ENCODE results near the gene DLD.
"Not testable (repeated sequence)": the region's sequence is repeated elsewhere in the genome, so short reads cannot be mapped to it uniquely, and the experiment has no call there.

DLD gene, protein sequence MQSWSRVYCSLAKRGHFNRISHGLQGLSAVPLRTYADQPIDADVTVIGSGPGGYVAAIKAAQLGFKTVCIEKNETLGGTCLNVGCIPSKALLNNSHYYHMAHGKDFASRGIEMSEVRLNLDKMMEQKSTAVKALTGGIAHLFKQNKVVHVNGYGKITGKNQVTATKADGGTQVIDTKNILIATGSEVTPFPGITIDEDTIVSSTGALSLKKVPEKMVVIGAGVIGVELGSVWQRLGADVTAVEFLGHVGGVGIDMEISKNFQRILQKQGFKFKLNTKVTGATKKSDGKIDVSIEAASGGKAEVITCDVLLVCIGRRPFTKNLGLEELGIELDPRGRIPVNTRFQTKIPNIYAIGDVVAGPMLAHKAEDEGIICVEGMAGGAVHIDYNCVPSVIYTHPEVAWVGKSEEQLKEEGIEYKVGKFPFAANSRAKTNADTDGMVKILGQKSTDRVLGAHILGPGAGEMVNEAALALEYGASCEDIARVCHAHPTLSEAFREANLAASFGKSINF

DNA sequence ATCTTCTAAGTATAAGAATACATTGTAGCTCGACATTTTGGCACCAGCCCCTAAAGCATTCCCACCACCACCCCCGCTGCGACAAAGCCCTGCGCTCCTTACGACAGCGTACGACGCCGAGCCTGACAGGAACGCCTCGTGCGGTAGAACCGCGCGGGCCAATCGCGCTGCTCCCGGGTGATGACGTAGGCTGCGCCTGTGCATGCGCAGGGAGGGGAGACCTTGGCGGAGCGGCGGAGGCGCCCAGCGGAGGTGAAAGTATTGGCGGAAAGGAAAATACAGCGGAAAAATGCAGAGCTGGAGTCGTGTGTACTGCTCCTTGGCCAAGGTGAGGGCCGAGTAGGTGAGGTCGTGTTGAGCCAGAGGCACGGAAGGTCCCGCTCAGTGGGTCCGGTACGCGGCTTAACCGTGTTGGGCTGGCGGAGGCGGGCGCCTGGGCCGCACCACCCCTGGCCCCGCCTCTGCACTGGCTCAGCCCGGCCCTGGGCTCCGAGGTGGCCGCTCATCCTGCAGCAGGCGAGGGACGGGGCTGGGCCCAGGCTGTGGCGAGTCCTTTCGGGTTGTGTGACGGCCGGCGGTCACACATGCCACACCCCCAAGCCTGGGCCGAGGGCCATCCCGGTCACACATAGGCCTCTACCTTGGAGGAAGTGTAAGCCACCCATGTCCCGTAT, at the start of gene DLD:
DLD (plus strand) TSS at position 222 of the 674 bp plus-strand sequence; CDS start at position 290, 68 bp downstream.
- peak; percentile 91 for DNase-seq

DNA sequence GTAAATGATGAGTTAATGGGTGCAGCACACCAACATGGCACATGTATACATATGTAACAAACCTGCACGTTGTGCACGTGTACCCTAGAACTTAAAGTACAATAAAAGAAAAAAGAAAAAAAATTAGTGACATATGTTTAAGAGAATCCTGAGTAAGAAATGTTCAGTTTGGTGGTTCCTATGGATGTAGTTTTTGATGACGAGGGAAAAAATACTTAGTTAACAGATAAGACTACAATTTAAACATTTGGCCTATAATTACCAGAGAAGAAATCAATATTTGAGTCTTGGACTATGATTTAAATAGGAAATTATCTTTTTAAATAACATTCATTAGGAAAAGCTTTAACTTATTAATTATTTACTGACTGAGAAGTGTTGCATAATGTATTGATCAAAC, 48.8 kb upstream of the DLD start:
- DNase-seq, result no peak

DNA sequence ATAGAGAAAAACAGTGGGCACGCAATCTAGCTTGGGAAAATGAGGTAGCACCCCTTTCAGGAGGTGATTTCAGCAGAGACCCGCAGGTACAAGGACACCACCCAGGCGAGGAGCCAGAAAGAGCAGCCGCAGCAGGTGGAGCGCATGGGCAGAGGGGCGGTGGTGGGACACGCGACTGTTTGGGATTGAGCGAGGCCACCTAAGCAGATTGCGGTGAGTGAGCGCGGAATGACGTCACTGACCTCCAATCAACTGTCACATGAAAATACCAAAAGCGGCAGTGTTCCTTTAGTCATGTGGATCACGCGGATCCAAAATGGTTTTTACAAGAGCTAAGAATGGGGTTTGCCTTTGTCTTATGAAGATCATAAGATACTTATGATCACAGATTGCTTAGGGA, 47.8 kb upstream of the DLD start:
- no peak for DNase-seq

DNA sequence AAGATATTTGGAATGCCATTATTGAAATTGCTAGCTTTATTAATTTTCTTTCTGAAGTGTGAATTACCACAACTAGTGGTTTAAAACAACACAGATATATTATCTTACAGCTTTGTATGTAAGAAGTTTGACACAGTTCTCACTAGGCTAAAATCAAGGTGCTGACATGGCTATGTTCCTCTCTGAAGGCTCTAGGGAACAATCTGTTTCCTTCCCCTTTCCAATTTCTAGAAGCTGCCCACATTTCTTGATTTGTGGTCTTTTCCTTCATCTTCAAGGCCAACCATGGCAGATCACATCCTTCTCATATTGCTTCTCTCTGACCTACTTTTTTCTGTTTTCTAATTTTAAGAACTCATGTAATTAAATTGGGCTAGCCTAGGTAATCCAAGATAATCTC, 44.7 kb upstream of the DLD start:
- no peak for DNase-seq

DNA sequence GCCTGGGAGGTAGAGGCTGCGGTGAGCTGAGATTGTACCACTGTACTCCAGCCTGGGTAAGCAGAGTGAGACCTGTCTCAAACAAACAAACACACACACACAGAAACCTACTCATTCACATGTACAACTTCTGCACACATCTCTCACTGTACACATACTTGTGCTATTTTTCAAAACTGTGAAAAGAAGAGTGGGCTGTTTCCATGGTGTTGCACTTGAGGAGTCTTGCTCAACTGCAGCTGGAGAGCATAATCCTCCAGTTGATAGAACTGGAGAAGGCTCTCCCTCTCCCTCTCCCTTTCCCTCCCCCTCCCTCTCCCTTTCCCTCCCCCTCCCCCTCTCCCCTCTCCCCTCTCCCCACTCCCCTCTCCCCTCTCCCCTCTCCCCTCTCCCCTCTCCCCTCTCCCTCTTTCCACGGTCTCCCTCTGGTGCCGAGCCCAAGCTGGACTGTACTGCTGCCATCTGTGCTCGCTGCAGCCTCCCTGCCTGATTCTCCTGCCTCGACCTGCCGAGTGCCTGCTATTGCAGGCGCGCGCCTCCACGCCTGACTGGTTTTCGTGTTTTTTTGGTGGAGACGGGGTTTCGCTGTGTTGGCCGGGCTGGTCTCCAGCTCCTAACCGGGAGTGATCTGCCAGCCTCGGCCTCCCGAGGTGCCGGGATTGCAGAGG, 43.7 kb upstream of the DLD start:
- DNase-seq, result no peak

DNA sequence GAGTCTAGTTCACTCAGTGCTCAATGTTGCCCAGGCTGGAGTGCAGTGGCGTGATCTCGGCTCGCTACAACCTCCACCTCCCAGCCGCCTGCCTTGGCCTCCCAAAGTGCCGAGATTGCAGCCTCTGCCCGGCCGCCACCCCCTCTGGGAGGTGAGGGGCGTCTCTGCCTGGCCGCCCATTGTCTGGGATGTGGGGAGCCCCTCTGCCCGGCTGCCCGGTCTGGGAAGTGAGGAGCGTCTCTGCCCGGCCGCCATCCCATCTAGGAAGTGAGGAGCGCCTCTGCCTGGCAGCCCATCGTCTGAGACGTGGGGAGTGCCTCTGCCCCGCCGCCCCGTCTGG, 43.2 kb upstream of the DLD start:
- DNase-seq, result not testable (repeated sequence)

DNA sequence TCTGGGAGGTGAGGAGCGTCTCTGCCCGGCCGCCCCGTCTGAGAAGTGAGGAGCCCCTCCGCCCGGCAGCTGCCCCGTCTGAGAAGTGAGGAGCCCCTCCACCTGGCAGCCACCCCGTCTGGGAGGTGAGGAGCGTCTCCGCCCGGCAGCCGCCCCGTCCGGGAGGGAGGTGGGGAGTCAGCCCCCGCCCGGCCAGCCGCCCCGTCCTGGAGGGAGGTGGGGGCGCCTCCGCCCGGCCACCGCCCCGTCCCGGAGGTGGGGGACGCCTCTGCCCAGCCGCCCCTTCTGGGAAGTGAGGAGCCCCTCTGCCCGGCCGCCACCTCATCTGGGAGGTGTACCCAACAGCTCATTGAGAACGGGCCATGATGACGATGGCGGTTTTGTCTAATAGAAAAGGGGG, 42.8 kb upstream of the DLD start:
- DNase-seq, result not testable (repeated sequence)

DNA sequence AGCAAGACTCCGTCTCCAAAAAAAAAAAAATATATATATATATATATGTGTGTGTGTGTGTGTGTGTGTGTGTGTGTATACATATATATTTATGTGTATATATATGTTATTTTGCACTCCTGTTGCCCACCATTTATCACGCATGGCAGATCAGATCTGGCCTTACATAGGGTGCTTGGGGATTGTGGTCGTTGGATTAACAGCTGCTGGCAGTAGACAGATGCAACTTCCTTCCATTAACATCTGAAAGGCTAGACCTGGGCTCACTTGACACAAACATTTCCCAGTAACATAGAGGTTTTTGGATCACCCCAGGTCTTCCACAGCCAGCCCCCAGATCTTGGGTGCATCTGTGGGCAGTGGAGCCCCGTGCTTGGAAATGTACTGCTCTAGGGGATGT, 40.8 kb upstream of the DLD start:
- no peak for DNase-seq

DNA sequence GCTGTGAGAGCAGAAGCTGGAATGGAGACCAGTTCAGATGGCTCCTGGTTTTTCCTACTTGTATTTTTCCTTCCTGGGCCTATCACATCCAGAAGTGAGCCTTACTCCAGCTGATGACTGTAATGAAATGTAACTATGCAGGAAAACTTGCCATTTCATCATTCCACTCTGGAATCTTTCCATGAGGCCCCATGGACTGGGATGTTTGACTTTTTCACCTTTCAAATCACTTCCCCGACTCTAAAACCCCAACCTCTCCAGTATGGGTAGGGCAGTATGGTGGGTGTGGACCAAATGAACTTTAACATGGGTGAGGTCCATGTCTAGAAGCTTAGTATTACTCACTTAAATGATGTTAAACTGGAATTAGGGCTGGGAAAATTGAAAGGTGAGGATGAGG, 40.3 kb upstream of the DLD start:
- DNase-seq, result no peak

DNA sequence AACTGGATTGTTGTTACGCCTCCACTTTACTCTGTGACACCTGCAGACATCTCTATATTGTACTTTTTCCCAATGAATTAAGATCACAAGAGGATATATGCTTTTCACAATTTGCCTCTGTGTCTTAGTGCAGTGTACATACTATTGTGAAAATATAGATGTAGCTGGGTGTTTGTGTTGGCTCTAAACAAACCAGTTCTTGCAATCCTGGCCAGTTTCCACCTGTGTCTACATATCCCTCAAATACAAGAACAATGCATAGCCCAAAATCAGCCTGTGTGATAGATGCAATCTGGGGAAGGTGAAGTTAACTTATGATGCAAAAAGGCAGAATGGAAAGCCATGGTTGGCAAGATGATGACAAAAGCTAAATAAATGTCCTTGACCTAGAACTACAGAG, 36.5 kb upstream of the DLD start:
- no peak for DNase-seq

DNA sequence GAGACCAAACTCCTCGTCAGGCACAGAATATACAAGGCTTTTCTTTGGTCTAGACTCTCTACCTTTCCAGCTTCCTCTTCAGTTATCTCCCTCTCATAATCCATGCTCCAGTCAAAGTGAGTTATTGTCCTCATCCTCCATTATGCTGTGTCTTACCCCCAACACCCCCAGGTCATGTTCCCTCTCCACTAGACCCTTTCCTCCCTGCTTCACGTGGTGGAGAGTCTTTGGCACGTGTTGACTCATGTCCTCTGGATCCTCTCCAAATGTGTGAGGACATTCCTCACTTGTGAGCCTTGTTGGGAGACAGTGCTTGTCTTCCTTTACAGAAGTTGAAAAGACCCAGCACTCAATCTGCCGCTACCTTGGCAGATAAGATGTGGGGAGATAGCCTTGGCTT, 36.0 kb upstream of the DLD start:
- DNase-seq, result no peak

DNA sequence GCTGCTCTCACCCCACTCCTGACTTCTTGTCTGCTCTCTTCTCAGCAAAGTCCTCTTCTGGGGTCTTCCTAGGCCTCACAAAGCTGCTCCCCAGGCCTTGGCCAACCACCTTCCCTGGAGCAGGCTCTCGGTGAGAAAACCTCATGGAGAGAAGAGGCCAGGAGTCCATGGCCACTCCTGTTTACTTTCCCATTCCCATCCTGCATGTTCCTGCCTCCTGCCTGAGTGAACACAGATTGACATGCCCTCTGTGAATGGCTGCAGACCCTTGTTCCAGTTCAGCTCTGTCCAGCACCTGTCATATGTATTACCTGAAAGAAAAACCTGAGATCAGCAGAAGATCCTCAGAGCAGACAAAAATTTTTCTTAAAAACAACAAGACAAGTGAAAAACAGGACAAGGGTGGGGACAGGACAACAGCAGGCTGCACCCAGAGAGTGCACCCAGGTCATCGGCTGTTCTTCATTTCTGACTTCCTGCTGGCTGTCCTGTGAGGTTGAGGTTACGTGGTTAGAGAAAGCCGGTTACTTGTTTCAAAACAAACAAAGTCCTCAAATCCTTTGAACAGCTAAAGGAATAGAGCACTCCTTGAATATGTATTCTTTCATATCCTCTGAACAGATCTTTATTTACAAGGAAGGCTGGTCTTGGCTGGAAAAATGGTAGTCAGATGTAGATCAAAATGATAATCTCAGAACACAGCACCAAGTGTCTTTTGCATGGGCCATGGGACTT, 34.0 kb upstream of the DLD start:
- no peak for DNase-seq

DNA sequence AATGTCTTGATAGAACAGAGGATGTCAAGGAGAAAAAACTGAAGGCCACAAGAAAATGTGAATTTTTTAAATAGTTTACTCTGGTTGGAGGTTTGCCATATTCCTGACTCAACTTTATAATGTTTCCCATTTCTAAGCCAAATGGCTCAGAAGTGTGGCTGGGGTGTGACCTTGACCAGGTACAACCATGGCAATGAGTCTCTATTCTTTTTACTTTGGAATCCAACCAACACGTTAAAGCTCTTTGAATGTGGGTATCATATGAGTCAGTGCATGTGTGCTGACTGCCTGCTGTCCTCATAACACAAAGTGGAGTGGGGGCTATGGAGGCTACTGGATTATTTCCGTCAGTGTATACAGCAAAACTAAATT, 33.5 kb upstream of the DLD start:
- DNase-seq, result no peak

DNA sequence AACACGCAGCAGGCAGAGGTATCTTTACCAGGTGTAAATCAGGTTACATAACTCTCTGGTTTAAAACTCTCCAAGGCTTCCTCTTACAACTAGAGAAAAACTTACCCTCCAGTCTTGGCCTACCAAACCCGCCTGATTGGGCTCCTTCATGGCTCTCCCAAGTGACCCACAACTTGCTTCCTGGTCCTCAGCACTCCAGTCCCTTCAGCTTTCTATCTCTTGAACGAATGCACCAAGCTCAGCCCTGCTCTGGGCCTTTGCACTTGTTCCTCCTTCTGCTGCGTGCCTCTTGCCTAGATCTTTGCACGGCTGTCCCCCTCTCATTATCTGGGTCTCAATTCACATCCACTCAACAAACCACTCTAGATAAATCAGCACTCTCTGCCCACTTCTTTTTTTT, 32.7 kb upstream of the DLD start:
- DNase-seq, result no peak

DNA sequence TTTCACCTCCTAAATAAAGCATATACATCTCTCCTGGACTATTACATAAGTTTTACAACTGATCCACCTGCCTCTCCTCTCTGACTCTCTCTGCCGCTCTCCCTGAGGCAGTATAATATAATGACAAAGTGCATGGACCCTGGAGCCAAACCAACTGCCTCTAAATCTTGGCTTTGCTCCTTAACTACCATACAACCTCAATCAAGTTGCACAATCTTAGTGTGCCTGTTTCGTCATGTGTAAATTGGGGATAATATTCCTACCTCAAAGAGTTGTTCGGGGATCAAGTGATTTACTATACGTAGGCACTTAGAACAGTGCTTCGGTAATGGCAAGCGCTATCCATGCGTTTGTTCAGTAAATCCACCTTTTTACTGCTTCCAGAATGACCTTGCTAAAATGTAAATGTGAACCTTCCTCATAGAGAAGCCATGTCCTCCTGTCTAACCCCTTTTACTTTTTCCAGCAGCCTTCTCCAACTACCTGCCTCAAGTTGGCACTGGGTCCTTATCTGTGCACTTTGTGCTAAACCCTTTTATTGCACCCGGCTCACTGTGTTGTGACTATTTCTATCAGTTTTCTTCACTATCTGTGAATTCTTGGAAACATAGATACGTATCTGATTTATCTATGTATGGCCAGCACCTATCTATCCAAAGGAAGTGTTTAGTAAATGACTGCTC, 30.6 kb upstream of the DLD start:
- DNase-seq, result no peak

DNA sequence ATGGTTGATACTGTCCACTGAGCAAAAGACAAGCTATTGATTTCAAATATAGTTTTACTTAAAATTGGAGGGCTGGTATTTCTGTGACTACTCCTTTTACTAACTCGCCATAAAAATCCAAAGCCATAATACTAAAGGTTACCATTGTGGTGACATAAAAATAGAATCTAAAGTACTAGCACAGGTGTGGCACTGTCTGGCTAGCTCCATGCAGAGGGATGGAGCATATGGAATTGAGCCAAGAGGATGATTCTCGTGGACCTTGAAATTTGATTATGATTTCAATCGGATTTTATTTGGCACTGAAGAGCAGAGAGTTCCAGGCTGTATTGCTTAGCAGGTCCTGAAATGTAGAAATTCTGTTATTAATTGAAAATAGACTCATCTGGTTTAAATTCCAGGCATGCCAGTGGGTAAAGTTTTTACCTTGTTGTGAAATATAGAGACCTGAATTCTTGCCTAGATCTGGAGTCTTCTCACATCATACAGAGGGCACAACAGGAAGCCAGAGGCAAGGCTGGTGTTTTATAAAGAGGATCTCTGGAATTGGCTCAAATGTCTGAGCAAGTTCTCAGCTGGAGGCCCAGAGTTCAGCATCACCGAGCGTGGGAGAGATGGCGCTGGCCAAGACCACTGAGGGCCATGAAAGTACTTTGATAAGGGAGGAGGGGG, 29.9 kb upstream of the DLD start:
- no peak for DNase-seq

DNA sequence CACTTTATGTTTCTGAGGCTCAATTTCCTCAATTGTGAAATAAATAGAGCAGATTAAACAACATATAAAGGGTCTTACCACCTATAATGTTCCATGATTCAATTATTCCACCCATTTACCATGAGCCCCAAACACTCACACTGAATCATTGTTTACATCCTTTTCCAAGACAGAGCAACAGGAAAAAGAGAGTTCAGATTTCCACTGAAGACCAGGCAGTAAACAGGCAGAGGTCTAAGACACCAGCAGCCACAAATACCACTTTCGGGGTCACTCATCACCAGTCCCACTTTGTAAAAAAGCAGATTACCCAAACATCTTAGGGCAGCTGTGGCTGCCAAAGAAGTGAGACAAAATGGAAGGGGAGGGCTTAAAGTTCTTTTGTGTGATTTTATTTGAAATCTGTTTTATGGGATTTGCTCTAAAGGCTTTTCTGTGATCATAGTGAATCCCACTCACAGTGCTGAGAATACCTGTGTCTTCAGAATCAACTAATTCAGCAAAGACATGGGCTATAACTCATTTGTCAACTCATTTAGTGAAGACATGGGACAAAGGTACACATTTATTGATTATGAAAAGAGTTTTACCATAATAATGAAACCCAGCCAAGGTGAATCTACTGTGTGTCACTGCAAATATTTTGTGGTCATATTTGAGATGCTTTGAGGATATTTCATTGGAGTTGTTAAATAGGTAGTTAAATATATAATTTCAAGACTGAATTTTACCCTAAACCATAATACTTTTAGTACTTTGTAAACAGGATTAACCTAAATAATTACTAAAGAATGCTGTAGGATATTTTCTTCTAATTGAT, 24.8 kb upstream of the DLD start:
- no peak for DNase-seq

DNA sequence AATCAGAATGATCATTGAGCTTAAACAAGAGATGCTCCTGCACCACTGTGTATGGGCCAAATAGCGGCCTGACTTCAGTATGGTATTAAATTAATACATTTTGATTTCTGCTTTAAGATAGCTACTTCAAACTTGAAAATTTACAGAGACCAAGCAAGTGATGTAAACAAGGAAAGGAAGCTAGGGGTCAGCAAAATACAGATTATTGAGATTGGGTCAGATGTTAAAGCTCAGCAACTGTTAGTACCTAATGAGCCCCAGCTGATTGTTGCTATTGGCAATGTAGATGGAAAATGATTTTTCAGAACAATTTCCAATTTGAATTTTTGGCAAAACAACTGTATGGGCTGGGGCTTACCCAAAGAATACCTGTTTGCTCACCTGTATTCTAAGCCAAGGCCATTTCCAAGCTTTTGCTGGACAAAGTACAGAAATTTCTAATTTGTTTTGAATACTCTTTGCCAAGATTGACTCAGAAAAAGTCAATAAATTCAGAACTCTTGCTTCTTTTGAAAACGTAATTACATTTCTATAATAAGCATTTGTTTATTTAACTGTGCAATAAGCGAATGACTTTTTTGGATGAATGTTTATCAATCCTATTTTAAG, 23.0 kb upstream of the DLD start:
- no peak for DNase-seq

DNA sequence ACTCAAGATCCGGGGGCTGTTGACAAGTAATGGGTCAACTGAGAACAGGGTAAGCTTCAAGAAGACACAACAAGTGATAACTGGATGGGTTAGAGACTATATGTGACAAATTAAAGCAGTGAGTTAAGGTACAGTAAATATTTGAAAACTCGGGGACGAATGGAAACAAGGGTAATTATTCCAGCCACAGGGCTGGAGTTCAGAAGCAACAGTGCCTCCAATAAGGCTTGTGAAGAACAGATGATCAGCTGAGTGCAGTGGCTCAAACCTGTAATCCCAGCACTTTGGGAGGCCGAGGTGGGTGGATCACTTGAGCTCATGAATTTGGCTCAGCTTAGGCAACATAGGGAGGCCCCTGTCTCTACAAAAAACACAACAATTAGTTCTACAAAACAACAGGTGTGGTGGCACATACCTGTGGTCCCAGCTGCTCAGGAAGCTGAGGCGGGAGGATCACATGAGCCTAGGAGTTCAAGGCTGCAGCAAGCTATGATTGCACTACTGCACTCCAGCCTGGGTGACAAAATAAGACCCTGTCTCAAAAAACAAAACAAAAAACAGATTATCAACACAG, 20.5 kb upstream of the DLD start:
- DNase-seq, result no peak

DNA sequence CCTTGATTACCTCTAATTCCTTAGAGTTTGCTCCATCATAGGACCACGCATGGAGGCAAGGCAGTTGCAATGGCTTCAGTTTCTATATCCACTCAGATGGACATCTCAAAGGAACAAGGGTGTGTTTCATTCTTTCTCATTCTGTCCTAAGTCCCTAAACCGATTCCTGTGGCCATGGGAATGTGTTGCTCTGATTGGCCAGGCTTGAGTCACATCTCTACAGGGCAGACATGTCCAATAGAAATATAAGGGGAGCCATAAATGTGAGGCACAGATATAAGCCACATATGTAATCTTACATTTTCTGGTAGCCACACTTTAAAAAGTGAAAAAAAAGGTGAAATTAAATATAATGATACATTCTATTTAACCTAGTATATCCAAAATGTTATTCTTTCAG, 16.9 kb upstream of the DLD start:
- DNase-seq, result no peak

All from NK-92 treated with Interleukin-12 subunit alpha and Interleukin-12 subunit beta, amount 100 ng/mL, for 24 hours (cell line).